Ectodermal cell (in vitro differentiated cells): ENCODE results near the gene SPECC1L.
"Not testable (repeated sequence)": the region's sequence is repeated elsewhere in the genome, so short reads cannot be mapped to it uniquely, and the experiment has no call there.

Experiments
- H3K27ac ChIP-seq: 2 replicates; pipeline ENCODE4 v1.7.0; 2013; ENCODE audit warnings: mild to moderate bottlenecking, low read depth, low read length; ENCODE audit not compliant: insufficient read depth, poor library complexity, severe bottlenecking
- H3K27me3 ChIP-seq: 2 replicates; pipeline ENCODE4 v1.7.0; 2013; ENCODE audit warnings: mild to moderate bottlenecking, low read length; ENCODE audit not compliant: insufficient read depth, control insufficient read depth, poor library complexity, severe bottlenecking
- H3K36me3 ChIP-seq: one replicate; pipeline ENCODE4 v1.7.0; 2013; ENCODE audit warnings: low read length; ENCODE audit not compliant: control insufficient read depth, insufficient read depth
- H3K4me1 ChIP-seq: one replicate; pipeline ENCODE4 v1.7.0; 2013; ENCODE audit warnings: low read length; ENCODE audit not compliant: control insufficient read depth, insufficient read depth
- H3K4me3 ChIP-seq: 2 replicates; pipeline ENCODE4 v1.7.0; 2013; ENCODE audit warnings: low read depth, low read length, control low read depth; ENCODE audit not compliant: insufficient read depth
- H3K9me3 ChIP-seq: 2 replicates; pipeline ENCODE4 v1.7.0; 2013; ENCODE audit warnings: mild to moderate bottlenecking, low read length, moderate library complexity; ENCODE audit not compliant: control insufficient read depth
- WGBS, 2 experiments: methylation state at CpG; one replicate each; pipeline ENCODE4 v1.1.7; 2013; ENCODE audit warnings: missing lambda C conversion rate in 2 of 2; 5-methylcytosine and 5-hydroxymethylcytosine counted together

The SPECC1L gene

GRCh38 chr22:24284747-24285203 lies 14.1 kb downstream of the SPECC1L start:
- peak overlapping the region; percentile 26 for H3K27ac ChIP-seq
- no peaks in the 10 kb centered on the region for H3K27me3 ChIP-seq
- H3K36me3 ChIP-seq: no peaks in the 10 kb centered on the region
- H3K4me3 ChIP-seq: no peak overlapping the region
- H3K9me3 ChIP-seq: no peaks in the 10 kb centered on the region
- peaks cover 13% of the 10 kb centered on the region for H3K4me1 ChIP-seq
- WGBS, 2 experiments: 71% methylated on average over 2 of the region's 2 CpGs

- Histone ChIP-seq H3K27me3 (no peaks in the 10 kb centered on the region), H3K4me1 (peaks cover 13% of the 10 kb centered on the region), H3K4me3 (no peak overlapping the region), H3K36me3 (no peaks in the 10 kb centered on the region), H3K27ac (no peak overlapping the region), H3K9me3 (no peaks in the 10 kb centered on the region)
- WGBS, 2 experiments: 67 to 71% methylated on average over 4 of the region's 4 CpGs
Observed at GRCh38 chr22:24285245-24285644, 14.6 kb downstream of the SPECC1L start.

- not testable (repeated sequence) for H3K27ac ChIP-seq, H3K27me3 ChIP-seq, H3K9me3 ChIP-seq, H3K4me3 ChIP-seq, H3K36me3 ChIP-seq
- H3K4me1 ChIP-seq: peaks cover 13% of the 10 kb centered on the region
- WGBS, 2 experiments: 100% methylated on average over 1 of the region's 9 CpGs; no CpG with 5 or more reads in 1 of the 2 experiments
Observed at GRCh38 chr22:24287212-24287611, 16.6 kb downstream of the SPECC1L start.

DNA sequence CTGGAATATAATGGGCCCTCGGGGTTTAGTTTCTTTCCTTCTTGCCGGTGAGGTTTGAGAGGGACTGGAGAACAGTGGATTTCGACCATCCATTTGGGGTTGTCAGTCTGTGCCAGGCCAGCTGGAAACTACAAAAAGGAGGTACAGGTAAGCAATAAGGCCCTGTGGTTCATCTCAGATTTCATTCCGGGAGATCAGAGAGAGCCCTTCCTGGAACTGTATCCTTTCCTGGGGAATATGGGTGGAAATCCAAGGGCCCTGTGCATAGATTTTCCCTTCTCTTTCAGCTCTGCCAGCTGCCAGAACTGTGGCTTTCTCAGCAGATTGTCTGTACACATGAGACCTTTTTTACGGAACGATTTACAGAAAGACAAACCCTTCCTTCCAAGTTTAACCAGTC lies 17.2 kb downstream of the SPECC1L start:
- H3K9me3 ChIP-seq, H3K4me3 ChIP-seq, H3K27me3 ChIP-seq, H3K36me3 ChIP-seq, H3K27ac ChIP-seq: not testable (repeated sequence)
- H3K4me1 ChIP-seq: peaks cover 13% of the 10 kb centered on the region
- WGBS, 2 experiments: 95 to 98% methylated on average over 5 to 6 of the region's 6 CpGs

GRCh38 chr22:24289114-24289513 lies 18.5 kb downstream of the SPECC1L start:
- Histone ChIP-seq H3K27me3 (no peaks in the 10 kb centered on the region), H3K27ac (peak overlapping the region; percentile 23)
- 83 to 86% methylated on average over 4 of the region's 4 CpGs for WGBS, 2 experiments

DNA sequence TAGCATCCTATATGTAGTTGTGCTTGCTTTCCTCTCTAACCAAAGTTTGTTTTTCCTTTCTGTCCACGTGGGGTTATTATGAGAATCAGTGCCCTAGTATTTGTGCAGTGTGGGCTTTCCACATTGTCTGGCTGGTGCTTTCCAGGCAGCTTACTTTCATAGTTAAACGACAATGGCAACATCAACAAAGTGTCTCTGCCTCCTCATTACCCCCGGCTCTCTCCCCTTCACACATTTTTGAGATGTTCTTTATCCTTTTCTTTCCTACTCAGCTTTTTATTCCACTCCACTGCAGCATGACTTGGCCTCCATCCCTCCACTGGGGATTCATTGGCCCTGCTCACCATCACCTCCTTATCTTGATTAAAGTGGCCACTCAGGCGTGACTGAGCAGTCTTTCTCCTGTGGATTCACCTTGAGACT lies 19.1 kb downstream of the SPECC1L start:
- Histone ChIP-seq H3K36me3 (no peaks in the 10 kb centered on the region), H3K27me3 (no peaks in the 10 kb centered on the region), H3K4me3 (no peak overlapping the region), H3K27ac (peak overlapping the region; percentile 60), H3K9me3 (no peaks in the 10 kb centered on the region), H3K4me1 (peaks cover 10% of the 10 kb centered on the region)
- WGBS, 2 experiments: 81 to 82% methylated on average over 4 of the region's 4 CpGs

More at GRCh38 chr22:24289114-24289513, 18.5 kb downstream of the SPECC1L start:
- Histone ChIP-seq H3K36me3 (no peaks in the 10 kb centered on the region), H3K4me1 (peaks cover 13% of the 10 kb centered on the region), H3K4me3 (no peak overlapping the region), H3K9me3 (no peaks in the 10 kb centered on the region)

- Histone ChIP-seq H3K27ac (no peak overlapping the region), H3K9me3 (no peaks in the 10 kb centered on the region), H3K27me3 (no peaks in the 10 kb centered on the region), H3K4me3 (no peak overlapping the region), H3K4me1 (peaks cover 8% of the 10 kb centered on the region), H3K36me3 (no peaks in the 10 kb centered on the region)
Observed at GRCh38 chr22:24290459-24290858, 19.8 kb downstream of the SPECC1L start.

DNA sequence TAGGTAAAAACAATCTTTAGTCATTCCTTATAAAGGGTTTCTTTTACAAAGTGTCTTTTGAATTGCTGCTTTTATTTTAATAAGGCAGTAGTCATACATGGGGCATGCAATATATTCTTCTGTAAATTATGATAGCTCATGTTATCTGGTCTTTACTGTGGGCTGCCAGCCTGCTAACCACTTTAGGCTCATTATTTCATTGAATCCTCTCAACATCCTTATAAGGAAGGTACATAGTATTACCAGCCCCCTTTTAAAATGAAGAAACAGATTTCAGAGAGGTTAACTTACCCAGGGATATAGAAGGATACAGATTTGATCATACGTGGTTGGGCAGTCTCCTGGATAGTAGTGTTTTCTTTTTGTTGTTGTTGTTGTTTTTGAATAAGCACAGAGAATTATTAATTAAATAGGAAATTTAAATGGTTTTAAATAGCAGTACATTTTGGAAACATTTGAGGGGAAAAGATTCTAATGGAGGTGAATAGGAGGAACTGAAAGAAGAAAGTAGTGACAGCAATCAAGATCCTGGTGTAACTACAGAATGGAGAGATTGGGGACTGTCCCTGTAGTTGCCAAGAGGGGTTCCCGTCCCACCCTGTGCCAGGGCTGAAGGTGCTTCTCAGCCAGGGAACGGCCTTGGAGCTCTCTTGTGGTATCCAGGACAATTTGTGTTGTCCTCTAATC lies 21.0 kb downstream of the SPECC1L start:
- H3K27me3 ChIP-seq: no peaks in the 10 kb centered on the region
- peaks cover 8% of the 10 kb centered on the region for H3K4me1 ChIP-seq
- no peaks in the 10 kb centered on the region for H3K36me3 ChIP-seq
- H3K27ac ChIP-seq: no peak overlapping the region
- H3K9me3 ChIP-seq: no peaks in the 10 kb centered on the region
- 96 to 100% methylated on average over 3 of the region's 3 CpGs for WGBS, 2 experiments
- no peak overlapping the region for H3K4me3 ChIP-seq

GRCh38 chr22:24292202-24292830 lies 21.7 kb downstream of the SPECC1L start:
- not testable (repeated sequence) for H3K27me3 ChIP-seq, H3K36me3 ChIP-seq, H3K4me3 ChIP-seq, H3K9me3 ChIP-seq, H3K4me1 ChIP-seq, H3K27ac ChIP-seq
- no CpG with 5 or more reads among the region's 3 CpGs for WGBS, 2 experiments

GRCh38 chr22:24294913-24295312 lies 24.3 kb downstream of the SPECC1L start:
- H3K4me3 ChIP-seq, H3K4me1 ChIP-seq, H3K27me3 ChIP-seq, H3K9me3 ChIP-seq, H3K27ac ChIP-seq, H3K36me3 ChIP-seq: not testable (repeated sequence)
- WGBS, 2 experiments: no CpG with 5 or more reads among the region's 1 CpG
